Measurements from ENCODE around the gene CCL11. TPM values are rescaled to one million over a fixed set of nuclear protein-coding genes. Genes with fewer than 3 reads are reported as not detected.

Gene CCL11
- polyA plus RNA-seq, 1 of the 3 experiments (the other 2 are of a cell fraction), result not detected

- Histone ChIP-seq H3K79me2 (ENCODE audit: insufficient read depth) (no peaks in the 10 kb centered on the region), H3K4me1 (ENCODE audit: control insufficient read depth in 1 of 2, insufficient read depth in 2 of 2, low read depth in 1 of 2, low read length in 1 of 2) (peaks cover 12 to 27% of the 10 kb centered on the region in 2 experiments), H3K36me3 (replicated peaks in 1 of 2; ENCODE audit: control insufficient read depth in 1 of 2, insufficient read depth in 2 of 2, low read length in 1 of 2) (no peaks in the 10 kb centered on the region), H2AFZ (ENCODE audit: low read depth) (no peak overlapping the region), H4K20me1 (ENCODE audit: insufficient read depth) (no peaks in the 10 kb centered on the region), H3F3A (replicated peaks; ENCODE audit: insufficient read depth) (peaks cover 30% of the 10 kb centered on the region), H3K9ac (no peak overlapping the region), H3K4me3 (ENCODE audit: low read depth in 2 of 2, low read length in 1 of 2) (no peak overlapping the region), H3K27ac (ENCODE audit: low read depth in 2 of 2, low read length in 1 of 2) (peak overlapping the region; percentile 32 to 34; a peak in 3 of 4 replicates), H3K4me2 (no peak overlapping the region), H3K9me3 (no peaks in the 10 kb centered on the region), H3K9me2 (no peaks in the 10 kb centered on the region), H3K27me3 (ENCODE audit: insufficient read depth) (no peaks in the 10 kb centered on the region)
- ChIA-PET POLR2A (no interaction called here), CTCF (interaction anchor here (1.3 kb wide), 1 partner anchor 8 kb away, joined by 3 read pairs; no protein-coding TSS in a partner anchor)
- 8% methylated on average over 4 of the region's 4 CpGs for WGBS (ENCODE audit: low lambda C conversion rate)
- peak; percentile 34 for DNase-seq
- TF ChIP-seq JUND (IDR thresholded peaks at IDR 0.05) (no peak), ZBTB33 (IDR thresholded peaks at IDR 0.05; ENCODE audit: borderline replicate concordance, low read depth) (no peak), TCF12 (IDR thresholded peaks at IDR 0.05) (peak; percentile 60), PBX3 (IDR thresholded peaks at IDR 0.05) (no peak), FOXJ3 (CRISPR knock-in tag; IDR thresholded peaks at IDR 0.05) (no peak), EZH2phosphoT487 (IDR thresholded peaks at IDR 0.05; ENCODE audit: borderline replicate concordance, low read depth) (no peak), FOXM1 (IDR thresholded peaks at IDR 0.05; ENCODE audit: low read depth) (no peak), EP300 (IDR thresholded peaks at IDR 0.05; ENCODE audit: borderline replicate concordance in 1 of 2, low read depth in 1 of 2, low read length in 1 of 2) (0 out of 4 replicates have a peak, but pooled peaks of 1 of the 2 experiments have one; percentile 12), TAF1 (IDR thresholded peaks at IDR 0.05; ENCODE audit: borderline replicate concordance, low read depth, low read length) (no peak), ELF1 (IDR thresholded peaks at IDR 0.05) (no peak), GABPA (IDR thresholded peaks at IDR 0.05; ENCODE audit: low read depth) (no peak), MAX (IDR thresholded peaks at IDR 0.05; ENCODE audit: low read depth) (no peak), MEF2A (IDR thresholded peaks at IDR 0.05; ENCODE audit: borderline replicate concordance, low read depth) (no peak), NFIC (IDR thresholded peaks at IDR 0.05; ENCODE audit: borderline replicate concordance) (peak; percentile 38; the same call in 1 of the 2 replicates), MXI1 (IDR thresholded peaks at IDR 0.05; ENCODE audit: low read depth, low read length) (no peak)
Observed at GRCh38 chr17:34241062-34241461, 44.5 kb upstream of the CCL11 start.

Data from SK-N-SH (cell line).